Esophagus squamous epithelium (tissue), 4 donors: ENCODE measurements around the gene HHIP.

ENCODE experiments used
- CTCF ChIP-seq, 6 experiments: fragments of 450-650 bp in 4 of 6; fragments of 200-600 bp in 2 of 6; sonication (generic) in 2 of 6; IDR thresholded peaks; one replicate each; pipeline ENCODE4 v1.5.1; 2016 to 2019; ENCODE audit warnings: antibody characterized with exemption in 6 of 6, mild to moderate bottlenecking in 4 of 6, moderate library complexity in 4 of 6
- POLR2A ChIP-seq, 4 donors: fragments of 450-650 bp; IDR thresholded peaks; one replicate each; pipeline ENCODE4 v1.6.1; 2017; ENCODE audit warnings: antibody characterized with exemption in 4 of 4, mild to moderate bottlenecking in 4 of 4, moderate library complexity in 3 of 4

GRCh38 chr4:144729175-144729574 lies 83.2 kb downstream of the HHIP start:
- TF ChIP-seq CTCF (IDR thresholded peaks at IDR 0.05) (no peak), POLR2A (IDR thresholded peaks at IDR 0.05) (no peak)
